Measurements from ENCODE around the gene FYB1. TPM values are rescaled to one million over a fixed set of nuclear protein-coding genes. Genes with fewer than 3 reads are reported as not detected.

Gene FYB1
- total RNA-seq, 1 experiment from 2014 or later: 0.42 TPM

DNA sequence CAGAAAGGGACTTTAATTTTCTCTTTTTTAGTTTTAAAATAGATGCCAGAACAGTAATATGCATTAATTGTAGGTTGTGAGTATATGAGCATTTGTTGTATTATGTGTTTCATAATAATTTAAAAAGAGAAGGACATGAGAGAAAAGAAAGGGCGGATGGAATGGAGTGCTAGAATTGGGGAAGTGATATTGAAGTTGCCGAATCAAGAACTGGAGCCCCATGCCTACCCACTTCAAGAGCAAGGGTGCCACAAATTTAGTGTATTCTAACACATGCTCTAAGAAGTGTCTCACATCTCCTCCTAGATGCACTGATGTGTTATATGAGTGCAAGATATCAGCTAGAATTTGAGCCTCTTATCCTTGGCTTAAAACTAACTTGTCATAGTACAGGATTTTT lies 43.6 kb upstream of the FYB1 start:
- H3K4me1 ChIP-seq (ENCODE audit: control insufficient read depth in 1 of 2, insufficient read depth in 2 of 2, low read length in 2 of 2): no peaks in the 10 kb centered on the region
- no TSS peak for BruUV-seq (replicated peaks)
- intact Hi-C loops (cut with micrococcal nuclease): no loop called here
- H3K4me2 ChIP-seq (ENCODE audit: low read length): no peak overlapping the region
- H3K9me3 ChIP-seq (ENCODE audit: control insufficient read depth in 1 of 2, insufficient read depth in 1 of 2, low read depth in 1 of 2, low read length in 2 of 2): no peaks in the 10 kb centered on the region
- H3K9ac ChIP-seq (ENCODE audit: low read length): no peak overlapping the region
- TF ChIP-seq ELF1 (IDR thresholded peaks at IDR 0.05; ENCODE audit: borderline replicate concordance, low read depth) (no peak), POLR2A (IDR thresholded peaks at IDR 0.05; ENCODE audit: borderline replicate concordance, extremely low read depth, insufficient read depth, insufficient read length) (no peak), EZH2 (IDR thresholded peaks at IDR 0.05) (no peak), FOSL1 (IDR thresholded peaks at IDR 0.05; ENCODE audit: low read depth) (no peak), SIN3A (IDR thresholded peaks at IDR 0.05; ENCODE audit: low read depth) (no peak), CEBPB (IDR thresholded peaks at IDR 0.05; ENCODE audit: low read depth) (no peak), EGR1 (IDR thresholded peaks at IDR 0.05; ENCODE audit: low read depth) (no peak)
- TF ChIP-seq, protein P1, sequence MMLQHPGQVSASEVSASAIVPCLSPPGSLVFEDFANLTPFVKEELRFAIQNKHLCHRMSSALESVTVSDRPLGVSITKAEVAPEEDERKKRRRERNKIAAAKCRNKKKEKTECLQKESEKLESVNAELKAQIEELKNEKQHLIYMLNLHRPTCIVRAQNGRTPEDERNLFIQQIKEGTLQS (IDR thresholded peaks at IDR 0.05): no peak
- H3K27ac ChIP-seq (ENCODE audit: low read depth, low read length): no peak overlapping the region
- CTCF ChIA-PET: no interaction called here
- H3K9me2 ChIP-seq (ENCODE audit: insufficient read depth): no peaks in the 10 kb centered on the region
- H4K20me1 ChIP-seq (ENCODE audit: insufficient read depth): no peaks in the 10 kb centered on the region
- POLR2A ChIA-PET: no interaction called here
- H2AFZ ChIP-seq (ENCODE audit: low read depth, low read length, poor library complexity, severe bottlenecking): no peak overlapping the region
- no peak for DNase-seq (ENCODE audit: low read depth, low spot score)
- no peak for ATAC-seq
- no peak overlapping the region for H3K4me3 ChIP-seq (replicated peaks in 1 of 2; ENCODE audit: low read depth in 1 of 2, low read length in 2 of 2)
- no peaks in the 10 kb centered on the region for H3K27me3 ChIP-seq (ENCODE audit: insufficient read depth, low read length)
- RAD21 ChIA-PET (ENCODE audit: low non-redundant PET in 1 of 2, low total read pairs in 2 of 2, uncharacterized antibody in 2 of 2, unreplicated experiment in 2 of 2): no interaction called here
- H3K79me2 ChIP-seq (ENCODE audit: insufficient read depth, low read length): no peaks in the 10 kb centered on the region
- no peaks in the 10 kb centered on the region for H3K36me3 ChIP-seq (ENCODE audit: control insufficient read depth in 1 of 2, insufficient read depth in 2 of 2, low read length in 2 of 2)

DNA sequence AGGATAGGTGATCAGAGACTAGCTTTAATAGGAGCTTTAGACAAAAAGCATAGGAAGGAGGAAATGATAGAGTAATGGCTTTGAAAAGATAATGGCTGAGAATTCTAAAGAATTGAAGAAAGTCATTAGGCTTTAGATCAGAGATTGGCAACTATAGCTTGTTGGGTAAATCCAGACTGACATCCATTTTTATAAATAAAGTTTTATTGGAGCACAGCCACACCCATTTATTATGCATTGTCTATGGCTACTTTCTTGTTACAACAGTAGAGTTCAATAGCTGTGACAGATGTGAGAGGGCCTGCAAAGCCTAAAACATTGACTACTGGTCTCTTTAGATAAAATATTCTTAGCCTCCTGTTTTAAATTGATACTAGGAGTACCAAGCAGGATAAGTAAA lies 40.7 kb upstream of the FYB1 start:
- intact Hi-C loops (cut with micrococcal nuclease): no loop called here
- H4K20me1 ChIP-seq (ENCODE audit: insufficient read depth): no peaks in the 10 kb centered on the region
- no peaks in the 10 kb centered on the region for H3K9me3 ChIP-seq (ENCODE audit: control insufficient read depth in 1 of 2, insufficient read depth in 1 of 2, low read depth in 1 of 2, low read length in 2 of 2)
- ChIA-PET CTCF (no interaction called here), POLR2A (no interaction called here), RAD21 (ENCODE audit: low non-redundant PET in 1 of 2, low total read pairs in 2 of 2, uncharacterized antibody in 2 of 2, unreplicated experiment in 2 of 2) (no interaction called here)
- H3K4me2 ChIP-seq (ENCODE audit: low read length): no peak overlapping the region
- no peak overlapping the region for H3K9ac ChIP-seq (ENCODE audit: low read length)
- no peaks in the 10 kb centered on the region for H3K79me2 ChIP-seq (ENCODE audit: insufficient read depth, low read length)
- DNase-seq (ENCODE audit: low read depth, low spot score) (no peak), ATAC-seq (no peak)
- no peak overlapping the region for H3K27ac ChIP-seq (ENCODE audit: low read depth, low read length)
- H3K4me1 ChIP-seq (ENCODE audit: control insufficient read depth in 1 of 2, insufficient read depth in 2 of 2, low read length in 2 of 2): no peaks in the 10 kb centered on the region
- no peaks in the 10 kb centered on the region for H3K9me2 ChIP-seq (ENCODE audit: insufficient read depth)
- BruUV-seq (replicated peaks): no TSS peak
- no peak overlapping the region for H2AFZ ChIP-seq (ENCODE audit: low read depth, low read length, poor library complexity, severe bottlenecking)
- no peaks in the 10 kb centered on the region for H3K27me3 ChIP-seq (ENCODE audit: insufficient read depth, low read length)
- no peak overlapping the region for H3K4me3 ChIP-seq (replicated peaks in 1 of 2; ENCODE audit: low read depth in 1 of 2, low read length in 2 of 2)
- H3K36me3 ChIP-seq (ENCODE audit: control insufficient read depth in 1 of 2, insufficient read depth in 2 of 2, low read length in 2 of 2): no peaks in the 10 kb centered on the region
- TF ChIP-seq EZH2 (IDR thresholded peaks at IDR 0.05): no peak
- TF ChIP-seq ZFX (IDR thresholded peaks at IDR 0.05): no peak
- no peak for TF ChIP-seq SRF (IDR thresholded peaks at IDR 0.05; ENCODE audit: low read depth)
- TF ChIP-seq POLR2AphosphoS5 (IDR thresholded peaks at IDR 0.05; ENCODE audit: low read depth, low read length): no peak
- no peak for TF ChIP-seq FOSL1 (IDR thresholded peaks at IDR 0.05; ENCODE audit: low read depth)
- TF ChIP-seq SP1 (IDR thresholded peaks at IDR 0.05; ENCODE audit: low read depth): no peak
- TF ChIP-seq CBX3 (IDR thresholded peaks at IDR 0.05; ENCODE audit: low read depth): no peak
- no peak for TF ChIP-seq SIN3A (IDR thresholded peaks at IDR 0.05; ENCODE audit: low read depth)
- no peak for TF ChIP-seq ELF1 (IDR thresholded peaks at IDR 0.05; ENCODE audit: borderline replicate concordance, low read depth)
- TF ChIP-seq JUND (IDR thresholded peaks at IDR 0.05): no peak
- TF ChIP-seq, protein P1 (IDR thresholded peaks at IDR 0.05): no peak
- TF ChIP-seq ZNF274 (IDR thresholded peaks at IDR 0.05; ENCODE audit: low read depth, low read length): no peak
- no peak for TF ChIP-seq YY1 (IDR thresholded peaks at IDR 0.05; ENCODE audit: extremely low read depth, insufficient replicate concordance, low read depth, low read length)
- TF ChIP-seq EZH2phosphoT487 (IDR thresholded peaks at IDR 0.05; ENCODE audit: borderline replicate concordance): no peak
- TF ChIP-seq, protein P2, sequence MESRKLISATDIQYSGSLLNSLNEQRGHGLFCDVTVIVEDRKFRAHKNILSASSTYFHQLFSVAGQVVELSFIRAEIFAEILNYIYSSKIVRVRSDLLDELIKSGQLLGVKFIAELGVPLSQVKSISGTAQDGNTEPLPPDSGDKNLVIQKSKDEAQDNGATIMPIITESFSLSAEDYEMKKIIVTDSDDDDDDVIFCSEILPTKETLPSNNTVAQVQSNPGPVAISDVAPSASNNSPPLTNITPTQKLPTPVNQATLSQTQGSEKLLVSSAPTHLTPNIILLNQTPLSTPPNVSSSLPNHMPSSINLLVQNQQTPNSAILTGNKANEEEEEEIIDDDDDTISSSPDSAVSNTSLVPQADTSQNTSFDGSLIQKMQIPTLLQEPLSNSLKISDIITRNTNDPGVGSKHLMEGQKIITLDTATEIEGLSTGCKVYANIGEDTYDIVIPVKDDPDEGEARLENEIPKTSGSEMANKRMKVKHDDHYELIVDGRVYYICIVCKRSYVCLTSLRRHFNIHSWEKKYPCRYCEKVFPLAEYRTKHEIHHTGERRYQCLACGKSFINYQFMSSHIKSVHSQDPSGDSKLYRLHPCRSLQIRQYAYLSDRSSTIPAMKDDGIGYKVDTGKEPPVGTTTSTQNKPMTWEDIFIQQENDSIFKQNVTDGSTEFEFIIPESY (IDR thresholded peaks at IDR 0.05; ENCODE audit: extremely low read depth, insufficient replicate concordance, low read length): no peak
- TF ChIP-seq, protein P3, sequence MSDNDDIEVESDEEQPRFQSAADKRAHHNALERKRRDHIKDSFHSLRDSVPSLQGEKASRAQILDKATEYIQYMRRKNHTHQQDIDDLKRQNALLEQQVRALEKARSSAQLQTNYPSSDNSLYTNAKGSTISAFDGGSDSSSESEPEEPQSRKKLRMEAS (IDR thresholded peaks at IDR 0.05): no peak

Data from HCT116 (cell line).